Tibial artery (tissue), 4 donors: Measurements from ENCODE around the gene MLYCD.

Experiments
- DNase-seq, 2 donors: peaks; one replicate each; pipeline ENCODE4 v3.0.0-alpha.2; 2019
- H3K27ac ChIP-seq, 2 donors: fragments of 200-600 bp; sonication (generic) in 1 of 2; 1 replicate in 1 of 2; 2 replicates in 1 of 2; pipeline ENCODE4 v1.5.1; 2018 to 2019; ENCODE audit warnings: mild to moderate bottlenecking in 1 of 2
- H3K27me3 ChIP-seq, 2 donors: fragments of 200-600 bp; sonication (generic) in 1 of 2; one replicate each; pipeline versions ENCODE4 v1.5.1 to v1.6.0; 2016 to 2019
- H3K36me3 ChIP-seq, 3 donors: fragments of 200-600 bp; sonication (generic) in 2 of 3; one replicate each; pipeline ENCODE4 v1.5.1; 2016 to 2019; ENCODE audit warnings: mild to moderate bottlenecking in 2 of 3
- H3K4me1 ChIP-seq, 4 donors: fragments of 200-600 bp; sonication (generic) in 2 of 4; 1 replicate in 3 of 4; 2 replicates in 1 of 4; pipeline ENCODE4 v1.5.1; 2016 to 2019
- H3K4me3 ChIP-seq, 2 donors: fragments of 200-600 bp; sonication (generic) in 1 of 2; 1 replicate in 1 of 2; 2 replicates in 1 of 2; pipeline ENCODE4 v1.5.1; 2018 to 2019; ENCODE audit warnings: mild to moderate bottlenecking in 2 of 2
- H3K9me3 ChIP-seq, 3 donors: fragments of 200-600 bp; sonication (generic) in 1 of 3; one replicate each; pipeline ENCODE4 v1.5.1; 2016 to 2019
- CTCF ChIP-seq, 2 experiments: fragments of 200-600 bp in 1 of 2; fragments of 450-650 bp in 1 of 2; IDR thresholded peaks; one replicate each; pipeline ENCODE4 v1.5.1; 2017 to 2019; ENCODE audit warnings: antibody characterized with exemption in 2 of 2, mild to moderate bottlenecking in 1 of 2, moderate library complexity in 1 of 2
- intact Hi-C: fragments of 100-400 bp; cut with DNase I; formaldehyde crosslinking; loops from one replicate; pipeline ENCODE4 v1.15.0; 2023; ENCODE audit warnings: low total_unique reads

The MLYCD gene

GRCh38 chr16:83898463-83899271 lies at the start of gene MLYCD:
TSS of gene MLYCD (plus strand) at chr16:83899115. CDS start at chr16:83899145, 30 bp downstream.
- Histone ChIP-seq H3K9me3 (no peaks in the 10 kb centered on the region), H3K36me3 (no peaks in the 10 kb centered on the region), H3K4me3 (peak within 1 kb of the TSS; percentile 79 to 95), H3K27ac (peak within 1 kb of the TSS; percentile 90 to 94), H3K4me1 (peaks cover 0 to 41% (median 20%) of the 10 kb centered on the region in 4 donors), H3K27me3 (no peaks in the 10 kb centered on the region)
- TF ChIP-seq CTCF (IDR thresholded peaks at IDR 0.05) = no peak
- DNase-seq = peak; percentile 74 to 93
- intact Hi-C loops = no loop called here

GRCh38 chr16:83849421-83849820 lies 49.5 kb upstream of the MLYCD start:
- H3K36me3 ChIP-seq = no peaks in the 10 kb centered on the region
- H3K9me3 ChIP-seq = no peaks in the 10 kb centered on the region
- no peaks in the 10 kb centered on the region for H3K4me1 ChIP-seq
- H3K27ac ChIP-seq = no peak overlapping the region
- no peaks in the 10 kb centered on the region for H3K27me3 ChIP-seq
- H3K4me3 ChIP-seq = no peak overlapping the region
- intact Hi-C loops = no loop called here
- TF ChIP-seq CTCF (IDR thresholded peaks at IDR 0.05) = no peak
- no peak for DNase-seq

- H3K27ac ChIP-seq = no peak overlapping the region
- no peaks in the 10 kb centered on the region for H3K9me3 ChIP-seq
- no peak for DNase-seq
- no peak overlapping the region for H3K4me3 ChIP-seq
- intact Hi-C loops = no loop called here
- no peaks in the 10 kb centered on the region for H3K27me3 ChIP-seq
- no peaks in the 10 kb centered on the region for H3K4me1 ChIP-seq
- no peaks in the 10 kb centered on the region for H3K36me3 ChIP-seq
- no peak for TF ChIP-seq CTCF (IDR thresholded peaks at IDR 0.05)
Observed at GRCh38 chr16:83850947-83851346, 48.0 kb upstream of the MLYCD start.

GRCh38 chr16:83851473-83851872 lies 47.4 kb upstream of the MLYCD start:
- Histone ChIP-seq H3K27me3 (no peaks in the 10 kb centered on the region), H3K4me1 (no peaks in the 10 kb centered on the region), H3K4me3 (no peak overlapping the region), H3K36me3 (no peaks in the 10 kb centered on the region), H3K27ac (no peak overlapping the region), H3K9me3 (no peaks in the 10 kb centered on the region)
- no peak for TF ChIP-seq CTCF (IDR thresholded peaks at IDR 0.05)
- intact Hi-C loops = no loop called here
- no peak for DNase-seq

GRCh38 chr16:83852774-83853173 lies 46.1 kb upstream of the MLYCD start:
- H3K36me3 ChIP-seq = no peaks in the 10 kb centered on the region
- H3K27ac ChIP-seq = no peak overlapping the region
- intact Hi-C loops = no loop called here
- H3K9me3 ChIP-seq = no peaks in the 10 kb centered on the region
- H3K4me1 ChIP-seq = no peaks in the 10 kb centered on the region
- no peak for DNase-seq
- no peak for TF ChIP-seq CTCF (IDR thresholded peaks at IDR 0.05)
- H3K4me3 ChIP-seq = no peak overlapping the region
- no peaks in the 10 kb centered on the region for H3K27me3 ChIP-seq
